GM21825 (cell line): ENCODE data around the gene LRRC28.

Experiments
- ATAC-seq: cut with Tn5 transposase; IDR thresholded peaks from one replicate; pipeline ENCODE4 v1.9.1; 2021; ENCODE audit warnings: mild to moderate bottlenecking, moderate library complexity; ENCODE audit not compliant: unreplicated experiment

Gene LRRC28

DNA sequence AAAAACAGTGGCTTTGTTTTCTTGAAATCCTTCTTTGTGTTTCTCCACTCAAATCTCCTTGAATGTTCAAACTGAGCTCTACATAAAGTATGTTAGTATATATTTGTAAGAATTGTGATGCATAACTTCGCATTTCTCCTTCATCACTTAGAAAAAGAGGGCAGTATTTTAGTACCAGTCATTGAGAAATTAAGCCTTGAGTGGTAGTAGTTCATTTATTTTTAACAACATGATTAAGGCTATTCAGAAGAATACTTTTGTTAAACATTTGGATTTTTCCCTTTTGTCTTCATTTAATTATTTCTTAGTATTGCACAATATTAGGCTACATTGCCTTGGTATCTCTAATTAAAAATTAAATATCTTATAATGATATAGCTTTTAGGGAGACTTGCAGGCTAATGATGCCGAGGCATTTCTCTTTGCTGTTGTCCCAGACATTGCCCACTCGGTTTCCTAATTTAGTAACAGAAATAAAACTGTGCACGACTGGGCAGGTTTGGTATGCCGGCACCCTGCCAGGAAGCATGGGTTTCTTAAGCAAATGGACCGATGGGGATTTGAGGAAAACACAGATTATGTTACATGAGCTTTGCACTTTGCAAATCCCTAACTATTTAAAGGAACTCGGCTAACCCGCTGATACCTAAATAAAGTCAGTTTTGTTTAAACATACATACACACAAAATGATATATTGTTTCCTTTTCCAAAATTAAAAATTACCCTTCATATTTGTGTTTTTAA is 54.7 kb downstream of the LRRC28 start:
- no peak for ATAC-seq

DNA sequence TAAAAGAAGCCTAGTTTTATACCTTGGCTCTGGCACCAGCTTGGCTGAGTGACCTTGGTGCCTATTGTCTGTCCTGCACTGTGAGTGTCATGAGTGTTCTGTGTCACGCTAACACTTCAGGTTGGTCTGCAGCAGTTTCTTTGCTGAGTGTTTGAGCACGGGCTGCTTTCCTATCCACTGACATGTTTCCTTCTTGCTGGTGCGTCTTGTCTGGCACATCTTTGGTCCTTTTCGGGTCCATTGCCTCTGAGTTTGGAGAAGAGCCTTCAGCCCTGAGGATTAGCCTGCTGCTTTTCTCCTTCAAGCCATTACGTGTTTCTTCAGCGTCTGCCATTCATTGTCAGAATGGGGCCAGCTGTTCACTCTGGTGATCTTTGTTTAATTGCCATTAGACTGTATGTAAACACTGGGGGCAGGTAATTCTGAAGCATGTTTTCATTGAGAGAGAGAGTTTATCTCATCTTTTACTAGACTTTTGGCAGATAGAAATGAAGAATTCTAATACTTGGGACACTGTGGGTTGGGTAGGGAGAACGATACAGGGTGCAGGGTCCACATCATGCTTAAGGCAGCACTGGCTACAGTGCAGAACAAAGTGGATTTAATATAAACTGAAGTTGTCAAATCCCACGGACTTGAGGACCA is 55.5 kb downstream of the LRRC28 start:
- no peak for ATAC-seq

GRCh38 chr15:99307735-99308134 is 56.5 kb downstream of the LRRC28 start:
- ATAC-seq: no peak

DNA sequence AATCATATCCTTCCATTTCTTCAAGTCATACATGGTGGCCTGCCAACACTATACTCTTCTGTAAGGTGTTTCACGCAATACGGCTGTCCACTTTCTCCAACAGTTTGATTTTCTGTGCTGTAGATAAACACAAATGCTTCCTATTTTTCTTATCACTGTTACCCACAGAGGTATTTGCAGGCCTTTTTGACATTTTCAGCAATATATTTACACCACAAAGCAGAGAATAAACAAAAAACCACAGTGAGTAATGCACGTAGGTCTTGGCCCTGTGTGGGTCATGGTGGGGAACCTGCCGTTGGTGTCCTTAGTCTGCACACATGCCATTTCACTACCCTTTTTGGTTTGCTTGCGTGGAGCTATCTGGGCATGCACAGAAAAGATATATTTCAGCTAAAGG is 59.5 kb downstream of the LRRC28 start:
- ATAC-seq: no peak

DNA sequence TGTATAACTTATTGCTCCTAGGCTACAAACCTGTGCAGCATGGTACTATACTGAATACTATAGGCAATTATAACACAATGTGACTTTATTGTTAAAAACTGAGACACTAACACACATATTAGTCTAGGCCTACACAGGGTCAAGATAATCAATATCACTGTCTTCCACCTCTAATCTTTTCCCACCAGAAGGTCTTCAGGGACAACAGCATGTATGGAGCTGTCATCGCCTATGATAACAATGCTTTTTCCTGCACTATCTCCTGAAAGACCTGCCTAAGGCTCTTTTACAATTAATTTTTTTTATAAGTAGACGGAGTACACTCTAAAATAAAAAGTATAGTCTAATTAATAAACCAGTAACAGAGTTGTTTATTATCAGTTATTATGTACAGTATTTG is 60.9 kb downstream of the LRRC28 start:
- ATAC-seq: no peak

GRCh38 chr15:99312794-99313193 is 61.5 kb downstream of the LRRC28 start:
- no peak for ATAC-seq

GRCh38 chr15:99315636-99316035 is 64.4 kb downstream of the LRRC28 start:
- ATAC-seq: no peak

- no peak for ATAC-seq
Observed at GRCh38 chr15:99320374-99321215, 69.3 kb downstream of the LRRC28 start.

DNA sequence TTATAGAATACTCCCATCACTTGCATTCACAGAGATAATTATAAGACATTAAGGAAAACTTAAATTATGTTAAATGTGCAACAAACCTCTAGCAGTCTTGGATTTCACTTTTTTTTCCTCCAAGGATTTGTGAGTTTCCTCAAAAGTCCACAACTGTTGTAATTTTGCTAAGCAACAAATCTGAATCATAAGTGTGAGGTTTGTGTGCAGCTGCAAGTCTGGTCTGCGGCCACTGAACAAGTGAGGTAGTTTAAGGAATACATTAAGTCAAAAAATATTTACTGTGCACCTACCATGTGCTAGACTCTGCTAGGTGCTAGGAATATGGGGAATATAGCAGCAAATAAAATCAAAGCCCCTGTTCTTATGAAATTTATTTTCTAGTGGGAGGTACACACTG is 70.2 kb downstream of the LRRC28 start:
- no peak for ATAC-seq

DNA sequence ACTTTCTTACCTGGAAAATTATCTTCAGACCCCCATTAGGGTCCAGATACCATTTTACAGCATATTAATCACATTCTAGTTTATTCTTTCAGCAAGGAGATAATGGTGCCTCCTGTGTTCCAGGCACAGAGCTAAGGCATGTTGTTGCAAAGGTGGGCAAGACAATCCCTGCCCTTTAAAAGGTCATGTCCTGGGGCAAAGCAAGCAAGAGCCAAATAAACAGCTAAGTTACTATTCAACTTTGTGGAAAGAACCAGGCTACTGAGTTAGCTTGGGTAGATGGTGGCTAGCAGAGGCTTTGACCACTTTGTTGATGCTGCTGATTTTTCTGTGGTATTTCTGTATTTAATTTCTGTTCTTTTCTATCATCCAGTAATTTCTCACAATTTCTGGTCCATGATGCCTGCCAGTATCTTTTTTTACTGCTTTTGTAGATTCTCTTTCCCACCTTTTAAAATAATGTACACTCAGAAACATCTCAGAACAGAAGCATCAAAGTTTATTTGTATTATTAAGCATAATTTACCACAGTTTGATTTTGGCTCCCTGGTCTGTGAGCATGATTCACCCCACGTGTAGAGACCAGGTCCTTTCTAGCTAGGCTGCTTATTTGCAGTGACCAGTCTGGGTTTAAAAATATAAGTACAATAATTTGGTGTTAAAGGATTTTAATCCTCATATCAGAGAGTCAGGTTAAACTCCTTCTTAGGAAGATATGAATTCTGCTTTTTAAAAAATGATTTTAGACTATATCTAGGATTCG is 71.5 kb downstream of the LRRC28 start:
- no peak for ATAC-seq

DNA sequence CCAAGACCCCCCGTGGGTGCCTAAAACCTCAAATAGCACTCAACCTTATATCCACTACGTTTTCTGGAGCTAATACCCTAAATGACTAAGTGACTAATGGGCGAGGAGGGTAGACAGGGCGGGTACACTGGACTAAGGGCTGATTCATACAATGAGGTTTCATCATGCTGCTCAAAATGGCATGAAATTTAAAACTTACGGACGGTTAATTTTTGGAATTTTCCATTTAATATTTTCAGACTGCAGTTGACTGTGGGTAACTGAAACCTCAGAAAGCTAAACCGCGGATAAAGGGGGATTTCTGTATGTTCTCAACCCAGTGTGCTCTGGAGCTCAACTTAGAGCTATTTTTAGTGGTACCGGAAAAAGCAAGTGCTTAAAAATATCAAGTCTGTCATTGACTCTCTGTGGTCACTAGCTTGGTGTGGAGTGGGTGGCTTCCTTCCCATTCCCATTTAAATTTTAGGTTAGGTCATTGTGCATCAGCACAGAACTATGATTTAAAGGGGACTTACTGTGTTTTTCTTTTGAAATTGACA is 72.9 kb downstream of the LRRC28 start:
- ATAC-seq: peak; percentile 86

DNA sequence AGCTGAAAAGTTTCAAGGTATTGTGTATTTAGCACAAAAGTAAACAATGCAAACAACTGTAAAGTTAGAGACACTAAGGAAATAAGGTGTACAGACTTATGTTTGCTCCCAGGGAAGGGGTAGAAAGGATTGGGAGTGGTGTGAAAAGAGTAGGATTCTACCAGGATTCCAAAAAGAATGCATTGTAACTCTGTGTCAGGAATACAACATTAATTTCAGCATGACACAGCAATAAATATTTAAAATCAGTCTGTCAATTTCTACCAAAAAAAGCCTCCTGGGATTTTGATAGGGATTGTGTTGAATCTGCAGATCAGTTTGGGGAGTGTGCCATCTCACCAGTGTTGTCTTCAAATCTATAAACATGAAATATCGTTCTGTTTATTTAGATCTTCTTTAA is 73.4 kb downstream of the LRRC28 start:
- ATAC-seq: no peak

DNA sequence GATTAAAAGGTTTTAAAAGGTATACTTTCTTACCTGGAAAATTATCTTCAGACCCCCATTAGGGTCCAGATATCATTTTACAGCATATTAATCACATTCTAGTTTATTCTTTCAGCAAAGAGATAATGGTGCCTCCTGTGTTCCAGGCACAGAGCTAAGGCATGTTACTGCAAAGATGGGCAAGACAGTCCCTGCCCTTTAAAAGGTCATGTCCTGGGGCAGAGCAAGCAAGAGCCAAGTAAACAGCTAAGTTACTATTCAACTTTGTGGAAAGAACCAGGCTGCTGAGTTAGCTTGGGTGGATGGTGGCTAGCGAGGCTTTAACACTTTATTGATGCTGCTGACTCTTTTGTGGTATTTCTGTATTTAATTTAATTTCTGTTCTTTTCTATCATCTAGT is 75.0 kb downstream of the LRRC28 start:
- no peak for ATAC-seq

DNA sequence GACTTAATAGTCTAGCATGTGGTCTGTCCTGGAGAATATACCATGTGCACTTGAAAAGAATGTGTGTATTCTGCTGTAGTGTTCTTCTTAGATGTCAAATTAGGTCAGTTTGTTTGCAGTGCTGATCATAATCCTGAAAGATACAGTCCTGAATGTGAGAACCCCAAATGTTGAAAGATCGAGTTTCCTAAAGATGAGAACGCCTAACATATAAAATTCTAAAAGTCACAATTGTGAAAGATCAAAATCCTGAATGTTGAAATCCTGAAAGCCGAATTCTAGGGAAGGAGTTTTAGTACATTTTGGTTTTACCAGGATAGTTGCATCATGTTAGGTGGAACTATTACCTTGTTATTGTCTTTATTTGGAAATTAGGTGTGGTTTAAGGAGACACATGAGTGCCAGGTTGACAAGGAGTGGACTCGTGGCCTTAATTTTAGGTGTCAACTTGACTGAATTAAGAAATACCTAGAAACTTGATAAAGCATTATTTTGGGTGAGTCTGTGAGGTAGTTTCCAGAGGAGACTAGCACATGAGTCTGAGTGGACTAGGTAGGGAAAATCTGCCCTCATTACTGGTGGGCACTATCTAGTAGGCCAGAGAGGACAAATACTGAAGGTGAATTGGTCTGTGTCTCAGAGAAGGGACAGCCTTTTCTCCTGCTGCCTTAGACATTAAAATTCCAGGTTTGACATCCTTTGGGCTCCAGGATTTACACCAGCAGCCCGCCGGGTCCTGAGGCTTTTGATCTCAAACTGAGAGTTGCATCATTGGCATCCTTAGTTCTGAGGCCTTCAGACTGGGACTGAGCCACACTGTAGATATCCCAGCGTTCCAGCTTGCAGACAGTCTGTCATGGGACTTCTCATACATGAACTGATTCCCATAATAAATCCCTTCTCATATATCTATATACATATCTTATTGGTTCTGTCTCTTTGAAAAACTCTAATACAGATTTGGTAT is 77.1 kb downstream of the LRRC28 start:
- no peak for ATAC-seq

- no peak for ATAC-seq
Observed at GRCh38 chr15:99331381-99331780, 80.1 kb downstream of the LRRC28 start.

DNA sequence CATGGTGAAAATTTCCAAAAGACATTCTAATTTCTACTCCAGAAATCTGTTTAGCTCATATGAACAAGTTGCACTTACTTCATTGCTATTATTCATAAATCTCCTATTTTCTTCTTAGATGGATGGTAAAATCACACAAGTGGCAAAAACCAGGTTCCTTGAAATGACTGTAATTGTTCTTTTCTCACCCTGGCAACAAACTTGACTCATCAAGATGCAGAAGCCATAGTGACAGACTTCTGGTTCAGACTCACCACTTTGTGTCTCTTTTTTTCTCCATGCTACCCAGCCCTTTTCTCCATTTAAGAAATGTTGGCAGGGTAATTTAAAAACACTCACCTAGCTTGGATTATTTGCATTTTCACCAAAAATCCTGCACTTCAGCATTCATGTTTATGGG is 82.1 kb downstream of the LRRC28 start:
- ATAC-seq: no peak

DNA sequence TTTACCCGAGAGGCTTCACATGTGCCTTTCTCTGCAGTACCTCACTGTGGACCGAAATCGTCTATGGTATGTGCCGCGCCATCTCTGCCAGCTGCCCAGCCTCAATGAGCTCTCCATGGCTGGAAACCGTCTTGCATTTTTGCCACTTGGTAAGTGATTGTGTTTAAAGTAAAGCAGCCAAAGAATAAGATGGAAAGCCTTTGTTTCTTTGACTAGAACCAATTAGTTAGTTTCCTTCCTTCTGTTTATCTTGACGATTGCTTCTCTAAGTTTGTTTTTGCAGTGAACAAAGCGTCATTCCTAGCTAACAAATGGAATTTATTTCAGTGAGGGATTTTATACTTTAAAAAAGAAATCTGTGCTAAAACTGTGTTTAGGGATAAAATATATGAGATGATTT is 82.7 kb downstream of the LRRC28 start:
- ATAC-seq: no peak

DNA sequence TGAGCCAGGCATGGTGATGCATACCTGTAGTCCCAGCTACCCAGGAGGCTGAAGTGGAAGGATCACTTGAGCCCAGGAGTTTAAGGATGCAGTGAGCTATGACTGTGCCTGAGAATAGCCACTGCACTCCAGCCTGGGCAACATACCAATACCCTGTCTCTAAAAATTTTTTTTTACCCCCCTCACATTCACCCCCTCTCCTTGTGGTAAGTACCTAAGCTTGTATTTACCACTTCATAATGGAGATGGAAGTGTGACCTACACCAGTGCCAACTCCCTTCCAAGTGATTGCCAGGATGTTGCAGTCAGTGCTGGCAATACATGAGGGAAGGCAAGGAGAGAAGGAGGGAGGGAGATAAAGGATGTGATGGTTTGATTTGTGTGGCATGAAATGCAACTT is 84.2 kb downstream of the LRRC28 start:
- ATAC-seq: no peak

- no peak for ATAC-seq
Observed at GRCh38 chr15:99336794-99337193, 85.5 kb downstream of the LRRC28 start.

DNA sequence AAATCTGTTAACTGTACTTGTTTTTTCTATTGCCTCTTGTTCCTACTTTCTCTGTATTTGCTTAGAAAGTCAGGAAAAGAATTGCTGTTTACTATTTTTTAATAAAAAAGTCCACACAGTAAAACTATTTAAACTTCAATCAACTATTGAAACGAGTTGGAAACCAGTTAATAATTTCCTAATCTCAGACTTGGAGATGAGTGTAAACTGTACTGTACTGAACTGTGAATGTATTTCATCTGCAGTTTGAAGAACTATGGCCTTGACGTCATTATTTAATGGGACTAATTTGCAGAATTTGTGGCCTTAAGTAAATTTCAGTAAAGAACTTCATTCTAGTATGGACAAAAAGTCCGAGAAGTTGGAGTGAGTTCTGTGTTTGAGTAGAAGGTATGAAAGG is 89.1 kb downstream of the LRRC28 start:
- no peak for ATAC-seq
